Skin epidermis (tissue), 12 donors: ENCODE measurements around the gene NPM3.

Experiments
- H3K27ac ChIP-seq, 21 experiments: fragments of 200-600 bp; sonication (generic) in 11 of 21; one replicate each; pipeline ENCODE4 v1.5.0; 2020; ENCODE audit warnings: mild to moderate bottlenecking in 3 of 21, inconsistent platforms in 2 of 21, moderate library complexity in 2 of 21
- H3K4me3 ChIP-seq, 7 experiments: fragments of 200-600 bp; sonication (generic) in 2 of 7; one replicate each; pipeline ENCODE4 v1.5.0; 2020; ENCODE audit warnings: inconsistent platforms in 2 of 7, mild to moderate bottlenecking in 2 of 7, moderate library complexity in 1 of 7

The NPM3 gene

DNA sequence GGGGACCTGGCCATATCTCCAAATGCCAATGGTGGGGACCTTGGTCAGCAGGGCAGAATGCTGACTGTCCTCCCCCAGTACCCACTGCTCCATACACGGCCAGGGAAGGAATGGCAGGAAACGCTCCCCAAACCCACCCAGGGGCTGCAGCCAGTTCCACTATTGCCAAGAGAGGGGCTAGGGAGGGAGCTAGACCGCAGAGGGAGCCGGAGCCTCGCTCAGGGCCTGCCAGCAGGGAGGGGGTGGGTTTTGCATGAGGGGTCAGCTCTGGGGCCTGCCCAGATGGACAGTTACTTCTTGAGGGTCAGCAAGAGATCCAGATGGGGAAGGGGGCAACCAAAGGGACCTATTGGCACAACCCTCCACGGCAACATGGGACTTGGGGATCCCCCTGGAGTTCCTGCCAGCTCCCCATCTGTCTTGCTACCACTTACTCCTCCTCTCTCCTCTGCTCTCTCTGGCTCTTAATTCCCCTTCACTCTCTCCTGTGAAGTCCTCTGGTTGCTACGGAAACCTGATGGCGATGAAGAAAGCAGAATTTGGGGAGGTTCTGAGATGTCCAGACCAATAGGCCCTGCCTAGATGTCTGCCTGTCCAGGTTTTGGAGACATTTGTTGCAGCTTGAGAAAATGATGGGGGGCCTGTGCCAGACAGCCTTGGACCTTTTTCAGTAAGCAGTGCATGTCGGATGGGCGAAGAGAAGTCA lies 20.0 kb downstream of the NPM3 start:
- Histone ChIP-seq H3K27ac (no peak overlapping the region), H3K4me3 (no peak overlapping the region)

DNA sequence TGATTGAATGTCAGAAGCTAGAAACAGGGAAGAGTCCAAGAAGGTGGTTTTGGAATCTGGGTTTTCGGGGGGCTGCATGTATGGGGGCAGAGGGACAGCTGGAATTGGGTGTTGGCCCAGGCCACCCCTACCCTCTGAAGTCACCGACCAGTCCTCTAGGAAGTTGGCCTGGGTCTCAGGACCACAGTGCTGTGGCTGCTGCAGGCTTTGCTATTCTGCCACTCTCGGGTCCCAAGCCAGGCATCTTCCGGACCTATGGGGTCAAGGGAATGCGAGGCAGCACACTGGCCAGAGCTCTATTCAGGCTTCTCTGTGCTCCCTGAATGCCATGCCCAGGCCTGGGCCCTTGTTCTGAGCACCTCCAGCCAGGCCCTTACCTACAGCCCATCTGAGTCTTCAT lies 20.5 kb downstream of the NPM3 start:
- H3K27ac ChIP-seq = no peak overlapping the region
- no peak overlapping the region for H3K4me3 ChIP-seq

DNA sequence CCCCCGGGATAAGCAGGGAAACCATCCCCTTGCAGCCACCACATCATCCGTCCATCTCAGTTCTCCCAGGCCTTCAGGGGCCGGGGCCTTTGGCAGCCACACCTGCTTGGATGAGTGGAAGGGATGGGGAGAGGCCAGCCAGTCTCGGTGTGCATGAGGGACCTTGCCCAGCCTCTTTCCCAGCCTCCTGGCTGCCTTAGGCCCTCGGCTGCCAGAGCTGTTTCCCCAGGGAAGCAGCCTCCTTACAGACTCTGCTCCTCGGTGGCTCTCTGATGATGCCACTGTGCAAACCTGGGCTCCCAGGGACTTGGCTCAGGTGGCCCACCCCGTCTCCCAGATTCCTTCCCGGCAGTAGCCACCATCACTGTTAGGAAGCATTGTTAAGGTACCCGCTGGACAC lies 22.0 kb downstream of the NPM3 start:
- Histone ChIP-seq H3K27ac (no peak overlapping the region), H3K4me3 (no peak overlapping the region)

- H3K27ac ChIP-seq = no peak overlapping the region
- H3K4me3 ChIP-seq = no peak overlapping the region
Observed at GRCh38 chr10:101760510-101760909, 22.7 kb downstream of the NPM3 start.

- H3K27ac ChIP-seq = no peak overlapping the region
- H3K4me3 ChIP-seq = no peak overlapping the region
Observed at GRCh38 chr10:101759309-101760247, 23.7 kb downstream of the NPM3 start.

- Histone ChIP-seq H3K27ac (no peak overlapping the region), H3K4me3 (no peak overlapping the region)
Observed at GRCh38 chr10:101758858-101759257, 24.4 kb downstream of the NPM3 start.

DNA sequence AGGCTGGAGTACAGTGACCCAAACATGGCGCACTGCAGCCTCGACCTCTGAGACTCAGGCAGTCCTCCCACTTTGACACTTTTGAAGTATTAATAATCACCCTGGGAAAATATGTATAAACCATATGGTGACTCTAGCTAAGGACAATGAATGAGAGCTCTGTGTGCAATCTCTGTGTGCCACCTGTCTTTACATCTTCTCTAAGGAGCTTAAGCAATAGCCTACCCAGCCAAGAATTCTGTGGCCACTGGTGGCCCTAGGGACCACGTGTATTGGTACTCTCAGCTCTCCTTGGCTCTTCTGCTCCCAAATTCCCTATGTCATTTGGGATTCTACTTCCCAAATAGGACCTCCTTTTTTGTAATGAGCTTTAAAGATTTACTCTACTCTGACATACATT lies 31.0 kb downstream of the NPM3 start:
- no peak overlapping the region for H3K4me3 ChIP-seq
- H3K27ac ChIP-seq = no peak overlapping the region

GRCh38 chr10:101749047-101750016 lies 33.9 kb downstream of the NPM3 start:
- H3K27ac ChIP-seq = no peak overlapping the region
- no peak overlapping the region for H3K4me3 ChIP-seq

GRCh38 chr10:101748496-101748895 lies 34.8 kb downstream of the NPM3 start:
- Histone ChIP-seq H3K4me3 (no peak overlapping the region), H3K27ac (no peak overlapping the region)

GRCh38 chr10:101745074-101745696 lies 38.1 kb downstream of the NPM3 start:
- H3K27ac ChIP-seq = no peak overlapping the region
- H3K4me3 ChIP-seq = no peak overlapping the region

DNA sequence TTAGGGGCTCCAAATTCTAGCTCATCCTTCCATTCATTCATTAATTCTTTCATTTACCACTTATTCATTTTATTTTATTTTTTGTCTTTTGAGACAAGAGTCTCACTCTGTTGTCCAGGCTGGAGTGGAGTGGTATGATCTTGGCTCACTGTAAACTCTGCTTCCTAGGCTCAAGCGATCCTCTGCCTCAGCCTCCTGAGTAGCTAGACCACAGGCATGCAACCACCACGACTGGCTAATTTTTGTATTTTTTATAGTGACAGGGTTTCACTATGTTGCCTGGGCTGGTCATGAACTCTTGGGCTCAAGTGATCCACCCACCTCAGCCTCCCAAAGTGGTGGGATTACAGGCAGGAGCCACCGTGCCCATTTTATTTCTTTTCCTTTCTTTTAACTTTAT lies 39.0 kb downstream of the NPM3 start:
- no peak overlapping the region for H3K4me3 ChIP-seq
- no peak overlapping the region for H3K27ac ChIP-seq

DNA sequence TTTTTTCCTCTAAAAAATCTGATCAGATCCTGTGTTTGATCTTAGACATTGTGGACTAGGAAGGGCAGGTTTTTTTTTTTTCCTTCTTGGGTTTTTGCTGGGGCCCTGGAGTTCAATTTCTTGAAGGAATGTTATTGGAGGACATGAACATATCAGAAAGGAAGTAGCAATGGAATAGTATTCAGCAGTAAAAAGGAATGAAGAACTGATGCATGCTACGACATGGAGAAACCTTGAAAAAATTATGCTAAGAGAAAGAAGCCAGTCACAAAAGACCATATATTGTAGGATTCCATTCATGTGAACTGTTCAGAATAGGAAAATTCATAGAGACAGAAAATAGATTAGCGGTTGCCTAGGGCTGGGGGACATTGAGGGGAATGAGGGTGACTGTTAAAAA lies 41.3 kb downstream of the NPM3 start:
- Histone ChIP-seq H3K27ac (no peak overlapping the region), H3K4me3 (no peak overlapping the region)

DNA sequence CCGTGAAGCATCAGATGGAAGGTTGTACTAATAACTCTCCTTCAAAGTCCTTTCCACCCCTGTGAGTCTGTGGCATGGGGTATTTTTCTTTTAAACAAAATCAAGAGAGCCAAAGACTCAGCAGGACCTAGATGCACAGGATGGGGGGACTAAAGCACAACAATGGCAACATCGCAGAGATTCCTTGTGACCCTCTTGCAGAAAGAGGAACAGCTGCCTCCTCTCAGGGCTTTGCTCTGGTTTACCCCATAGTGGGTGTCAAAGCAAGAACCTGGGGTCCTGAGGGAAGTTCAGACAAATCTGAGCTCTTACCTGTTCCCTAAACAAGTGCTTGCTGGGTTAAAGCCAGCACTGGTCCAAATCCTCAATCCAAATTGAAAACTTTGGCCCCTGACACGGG lies 46.6 kb downstream of the NPM3 start:
- Histone ChIP-seq H3K27ac (no peak overlapping the region), H3K4me3 (no peak overlapping the region)

GRCh38 chr10:101732096-101732495 lies 51.1 kb downstream of the NPM3 start:
- Histone ChIP-seq H3K4me3 (no peak overlapping the region), H3K27ac (no peak overlapping the region)
